GM21515 (cell line): ENCODE data around the gene SND1.
"Not testable (repeated sequence)": the region's sequence is repeated elsewhere in the genome, so short reads cannot be mapped to it uniquely, and the experiment has no call there.

Source experiments
- ATAC-seq: cut with Tn5 transposase; IDR thresholded peaks from one replicate; pipeline ENCODE4 v1.9.1; 2021; ENCODE audit not compliant: unreplicated experiment

The SND1 gene

GRCh38 chr7:127901895-127902703 is 250.1 kb downstream of the SND1 start:
- peak; percentile 51 for ATAC-seq

- ATAC-seq: not testable (repeated sequence)
Observed at GRCh38 chr7:127902753-127903152, 250.8 kb downstream of the SND1 start.

- ATAC-seq: no peak
Observed at GRCh38 chr7:127903892-127904669, 252.1 kb downstream of the SND1 start.

GRCh38 chr7:127904670-127904985 is 252.6 kb downstream of the SND1 start:
- ATAC-seq: no peak

GRCh38 chr7:127905021-127905420 is 253.0 kb downstream of the SND1 start:
- ATAC-seq: no peak

GRCh38 chr7:127905491-127906330 is 253.7 kb downstream of the SND1 start:
- no peak for ATAC-seq

- no peak for ATAC-seq
Observed at GRCh38 chr7:127907110-127908040, 255.4 kb downstream of the SND1 start.

GRCh38 chr7:127908430-127909258 is 256.6 kb downstream of the SND1 start:
- ATAC-seq: no peak

- no peak for ATAC-seq
Observed at GRCh38 chr7:127909424-127910152, 257.6 kb downstream of the SND1 start.

GRCh38 chr7:127910670-127911069 is 258.7 kb downstream of the SND1 start:
- no peak for ATAC-seq

GRCh38 chr7:127911968-127912511 is 260.0 kb downstream of the SND1 start:
- peak; percentile 88 for ATAC-seq

- no peak for ATAC-seq
Observed at GRCh38 chr7:127912901-127913300, 260.9 kb downstream of the SND1 start.

- no peak for ATAC-seq
Observed at GRCh38 chr7:127913686-127914085, 261.7 kb downstream of the SND1 start.

- ATAC-seq: no peak
Observed at GRCh38 chr7:127914693-127915092, 262.7 kb downstream of the SND1 start.

- ATAC-seq: no peak
Observed at GRCh38 chr7:127916735-127917134, 264.7 kb downstream of the SND1 start.

GRCh38 chr7:127918130-127918529 is 266.1 kb downstream of the SND1 start:
- ATAC-seq: no peak

GRCh38 chr7:127920787-127921438 is 268.9 kb downstream of the SND1 start:
- no peak for ATAC-seq

GRCh38 chr7:127922656-127923055 is 270.7 kb downstream of the SND1 start:
- no peak for ATAC-seq
